GM12891 (cell line): ENCODE measurements around the gene GCFC2.

Experiments
- PAX5 ChIP-seq: IDR thresholded peaks from 2 replicates; pipeline ENCODE4 v1.6.1; 2011; ENCODE audit warnings: low read length, moderate library complexity, mild to moderate bottlenecking; ENCODE audit not compliant: insufficient read depth, severe bottlenecking
- POLR2A ChIP-seq: IDR thresholded peaks from 2 replicates; pipeline ENCODE4 v1.6.1; 2011; ENCODE audit warnings: low read depth, low read length, control low read depth
- POLR2AphosphoS5 ChIP-seq: IDR thresholded peaks from 2 replicates; pipeline ENCODE4 v1.6.1; 2011; ENCODE audit warnings: low read depth, low read length, control low read depth
- SPI1 ChIP-seq: IDR thresholded peaks from 2 replicates; pipeline ENCODE4 v1.6.1; 2011; ENCODE audit warnings: low read depth, low read length, control low read depth
- TAF1 ChIP-seq: IDR thresholded peaks from 2 replicates; pipeline ENCODE4 v1.6.1; 2011; ENCODE audit warnings: low read depth, low read length, control low read depth

- no peak for TF ChIP-seq POLR2A
- no peak for TF ChIP-seq POLR2AphosphoS5
- TF ChIP-seq TAF1, result no peak
- TF ChIP-seq PAX5, result no peak
- no peak for TF ChIP-seq SPI1
Measured at GRCh38 chr2:75752828-75753227, 42.1 kb upstream of the GCFC2 start.
